ENCODE measurements around the gene C5AR2. TPM values are rescaled to one million over a fixed set of nuclear protein-coding genes. Genes with fewer than 3 reads are reported as not detected.
A peak's percentile ranks its signal among the peaks of the same experiment; 100 is the strongest.
"Not testable (repeated sequence)": the region's sequence is repeated elsewhere in the genome, so short reads cannot be mapped to it uniquely, and the experiment has no call there.

Gene C5AR2
- total RNA-seq (2014; rRNA removed; shearing (Covaris generic); ENCODE audit: low replicate concordance), result 1.1 TPM in 1 of 2 replicates, not detected in the other

DNA sequence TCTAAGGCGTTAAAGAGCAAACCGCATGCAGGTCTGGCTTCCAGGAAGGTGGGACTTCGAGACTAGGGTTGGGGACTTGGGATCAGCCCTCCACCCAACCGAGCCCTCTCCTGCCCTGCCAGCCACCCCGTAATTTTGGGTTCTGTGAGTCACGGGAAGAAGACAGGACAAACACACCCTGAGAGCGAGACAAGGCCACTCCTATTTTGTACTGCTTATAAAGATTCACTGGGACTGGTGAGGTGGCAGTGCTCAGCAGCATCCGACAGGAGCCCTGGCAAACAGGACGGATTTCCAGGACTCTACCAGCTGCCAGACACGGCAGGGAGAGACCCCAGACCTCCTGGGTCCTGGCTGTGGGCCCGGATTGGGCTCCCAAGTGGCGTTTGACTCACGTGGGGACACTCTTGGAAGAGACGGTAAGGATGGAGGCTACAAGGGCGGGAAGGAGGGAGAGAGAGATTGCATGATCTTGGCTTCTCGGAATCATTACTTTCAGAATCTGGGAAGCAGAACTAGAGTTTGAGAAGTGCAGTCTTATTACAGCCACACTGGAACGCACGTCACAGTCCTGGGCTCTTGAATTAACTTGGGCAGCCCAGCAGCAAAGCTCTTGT is at the start of gene C5AR2:
Gene C5AR2, plus strand, starts transcription at position 245 of the 617 bp plus-strand sequence. CDS start 8,625 bp downstream, outside the sequence.
- Histone ChIP-seq H3K79me2 (ENCODE audit: low read length) (no peaks in the 10 kb centered on the region), H3K9me2 (replicated peaks; ENCODE audit: insufficient read depth, low read length) (no peaks in the 10 kb centered on the region), H3K27me3 (ENCODE audit: low read length) (no peaks in the 10 kb centered on the region), H3K27ac (ENCODE audit: low read length) (no peak within 1 kb of the TSS), H3K36me3 (ENCODE audit: insufficient read depth, low read length) (no peaks in the 10 kb centered on the region), H3K4me2 (ENCODE audit: low read depth, low read length, poor library complexity, severe bottlenecking) (no peak within 1 kb of the TSS), H4K20me1 (ENCODE audit: insufficient read depth, low read depth, low read length) (no peaks in the 10 kb centered on the region), H3K9ac (ENCODE audit: low read length) (no peak within 1 kb of the TSS), H3K9me3 (ENCODE audit: low read length) (no peaks in the 10 kb centered on the region), H3K4me1 (ENCODE audit: low read length) (no peaks in the 10 kb centered on the region), H2AFZ (ENCODE audit: low read length) (no peak within 1 kb of the TSS), H3K4me3 (ENCODE audit: low read length) (no peak within 1 kb of the TSS)
- DNase-seq, result no peak

DNA sequence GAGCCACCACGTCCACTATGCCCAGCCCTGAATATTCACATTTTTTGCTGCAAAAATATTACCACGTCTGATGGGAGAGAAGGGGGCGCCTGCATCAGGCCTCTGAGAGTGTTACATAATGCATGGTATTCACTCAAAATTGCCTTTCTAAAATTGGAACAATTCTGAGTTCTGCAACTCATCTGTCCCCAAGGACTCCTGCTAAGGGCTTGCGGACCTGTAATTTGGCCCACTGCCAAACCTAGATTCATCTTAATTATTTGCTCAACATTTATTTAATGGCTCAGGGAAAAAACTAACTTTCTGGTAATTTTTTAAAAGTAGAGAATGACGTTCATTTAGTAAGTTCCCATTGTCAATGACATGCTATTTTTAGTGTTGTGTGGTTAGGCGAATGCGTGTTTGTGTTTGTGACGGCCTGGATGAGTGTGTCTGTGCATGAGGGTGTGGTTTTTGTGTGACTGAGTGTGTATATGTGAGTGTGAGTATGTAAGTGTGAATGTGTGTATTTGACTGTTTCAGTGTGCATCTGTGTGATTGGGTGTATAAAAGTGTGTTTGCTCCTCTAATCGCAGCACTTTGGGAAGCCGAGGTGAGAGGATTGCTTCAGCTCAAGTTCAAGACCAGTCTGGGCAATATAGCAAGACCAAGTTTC is 48.4 kb upstream of the C5AR2 start:
- Histone ChIP-seq H3K9me2 (replicated peaks; ENCODE audit: insufficient read depth, low read length) (no peaks in the 10 kb centered on the region), H3K4me1 (ENCODE audit: low read length) (peaks cover 25% of the 10 kb centered on the region), H3K36me3 (ENCODE audit: insufficient read depth, low read length) (no peaks in the 10 kb centered on the region), H3K9me3 (ENCODE audit: low read length) (no peaks in the 10 kb centered on the region), H3K4me3 (ENCODE audit: low read length) (no peak overlapping the region), H3K27ac (ENCODE audit: low read length) (peak overlapping the region; percentile 48), H3K4me2 (ENCODE audit: low read depth, low read length, poor library complexity, severe bottlenecking) (peak overlapping the region; percentile 36), H3K79me2 (ENCODE audit: low read length) (no peaks in the 10 kb centered on the region), H4K20me1 (ENCODE audit: insufficient read depth, low read depth, low read length) (no peaks in the 10 kb centered on the region), H2AFZ (ENCODE audit: low read length) (no peak overlapping the region), H3K9ac (ENCODE audit: low read length) (no peak overlapping the region), H3K27me3 (ENCODE audit: low read length) (no peaks in the 10 kb centered on the region)
- DNase-seq, result peak; percentile 89

DNA sequence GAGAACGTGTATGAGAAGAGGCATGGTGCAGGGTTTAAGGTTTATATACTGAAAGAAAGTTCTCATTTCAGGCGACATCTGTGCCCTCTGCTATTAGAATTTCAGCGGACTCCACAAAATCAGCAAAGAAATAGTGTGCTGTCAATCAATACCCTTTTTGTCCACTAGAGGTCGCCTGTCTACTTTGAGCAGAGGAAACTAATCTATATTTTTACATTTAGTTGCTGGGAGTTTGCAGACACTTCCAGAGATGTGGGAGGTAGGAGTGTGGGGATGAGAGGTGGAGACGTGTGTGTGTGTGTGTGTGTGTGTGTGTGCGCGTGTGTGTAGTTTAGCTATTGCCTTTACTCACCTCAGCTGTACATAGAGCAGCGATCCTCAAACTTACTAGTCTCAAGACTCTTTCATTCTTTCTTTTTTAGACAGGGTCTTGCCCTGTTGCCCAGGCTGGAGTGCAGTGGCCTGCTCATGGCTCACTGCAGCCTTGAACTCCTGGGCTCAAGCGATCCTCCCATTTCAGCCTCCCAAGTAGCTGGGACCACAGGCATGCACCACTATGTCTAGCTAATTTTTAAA is 47.6 kb upstream of the C5AR2 start:
- Histone ChIP-seq H3K4me1 (ENCODE audit: low read length) (peaks cover 34% of the 10 kb centered on the region), H3K27ac (ENCODE audit: low read length) (peak overlapping the region; percentile 48; the same call in 1 of the 2 replicates), H3K9me2 (replicated peaks; ENCODE audit: insufficient read depth, low read length) (no peaks in the 10 kb centered on the region), H3K27me3 (ENCODE audit: low read length) (no peaks in the 10 kb centered on the region), H4K20me1 (ENCODE audit: insufficient read depth, low read depth, low read length) (no peaks in the 10 kb centered on the region), H3K4me3 (ENCODE audit: low read length) (no peak overlapping the region), H3K9ac (ENCODE audit: low read length) (no peak overlapping the region), H2AFZ (ENCODE audit: low read length) (no peak overlapping the region), H3K36me3 (ENCODE audit: insufficient read depth, low read length) (no peaks in the 10 kb centered on the region), H3K4me2 (ENCODE audit: low read depth, low read length, poor library complexity, severe bottlenecking) (no peak overlapping the region), H3K79me2 (ENCODE audit: low read length) (no peaks in the 10 kb centered on the region), H3K9me3 (ENCODE audit: low read length) (no peaks in the 10 kb centered on the region)
- peak; percentile 89 for DNase-seq

DNA sequence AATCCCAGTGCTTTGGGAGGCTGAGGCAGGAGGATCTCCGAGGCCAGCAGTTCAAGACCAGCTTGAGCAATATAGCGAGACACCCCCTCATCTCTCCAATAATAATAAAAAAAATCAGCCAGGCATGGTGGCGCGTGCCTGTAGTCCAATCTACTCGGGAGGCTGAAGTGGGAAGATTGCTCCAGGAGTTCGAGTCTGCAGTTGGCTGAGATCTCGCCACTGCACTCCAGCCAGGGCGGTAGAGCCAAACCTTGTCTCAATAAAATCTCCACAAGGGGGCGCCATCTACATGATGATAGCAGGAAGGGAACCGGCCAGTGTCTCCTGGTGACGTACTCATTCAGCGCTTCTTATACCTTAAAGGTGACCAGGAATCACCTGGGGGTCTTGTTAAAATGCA is 35.9 kb upstream of the C5AR2 start:
- H3K79me2 ChIP-seq (ENCODE audit: low read length), result no peaks in the 10 kb centered on the region
- no peak overlapping the region for H3K4me2 ChIP-seq (ENCODE audit: low read depth, low read length, poor library complexity, severe bottlenecking)
- no peaks in the 10 kb centered on the region for H3K9me2 ChIP-seq (replicated peaks; ENCODE audit: insufficient read depth, low read length)
- no peaks in the 10 kb centered on the region for H4K20me1 ChIP-seq (ENCODE audit: insufficient read depth, low read depth, low read length)
- H3K9me3 ChIP-seq (ENCODE audit: low read length), result no peaks in the 10 kb centered on the region
- H2AFZ ChIP-seq (ENCODE audit: low read length), result no peak overlapping the region
- H3K36me3 ChIP-seq (ENCODE audit: insufficient read depth, low read length), result no peaks in the 10 kb centered on the region
- H3K9ac ChIP-seq (ENCODE audit: low read length), result no peak overlapping the region
- H3K27ac ChIP-seq (ENCODE audit: low read length), result no peak overlapping the region
- H3K4me1 ChIP-seq (ENCODE audit: low read length), result peaks cover 5% of the 10 kb centered on the region
- H3K27me3 ChIP-seq (ENCODE audit: low read length), result no peaks in the 10 kb centered on the region
- DNase-seq, result peak; percentile 96
- no peak overlapping the region for H3K4me3 ChIP-seq (ENCODE audit: low read length)

DNA sequence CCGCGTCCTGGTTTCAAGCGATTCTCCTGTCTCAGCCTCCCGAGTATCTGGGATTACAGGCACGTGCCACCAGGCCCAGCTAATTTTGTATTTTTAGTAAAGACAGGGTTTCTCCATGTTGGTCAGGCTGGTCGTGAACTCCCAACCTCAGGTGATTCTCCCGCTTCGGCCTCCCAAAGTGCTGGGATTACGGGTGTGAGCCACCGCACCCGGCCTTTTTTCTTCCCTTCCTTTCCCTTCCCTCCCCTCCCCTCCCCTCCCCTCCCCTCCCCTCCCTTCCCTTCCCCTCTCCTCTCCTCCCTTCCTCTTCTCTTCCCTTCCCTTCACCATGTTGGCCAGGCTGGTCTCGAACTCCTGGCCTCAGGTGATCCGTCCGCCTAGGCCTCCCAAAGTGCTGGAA is 31.1 kb upstream of the C5AR2 start:
- not testable (repeated sequence) for DNase-seq; H3K27ac ChIP-seq (ENCODE audit: low read length); H3K9ac ChIP-seq (ENCODE audit: low read length); H3K9me2 ChIP-seq (replicated peaks; ENCODE audit: insufficient read depth, low read length); H3K36me3 ChIP-seq (ENCODE audit: insufficient read depth, low read length); H3K9me3 ChIP-seq (ENCODE audit: low read length); H4K20me1 ChIP-seq (ENCODE audit: insufficient read depth, low read depth, low read length); H3K27me3 ChIP-seq (ENCODE audit: low read length); H3K4me3 ChIP-seq (ENCODE audit: low read length); H3K79me2 ChIP-seq (ENCODE audit: low read length); H2AFZ ChIP-seq (ENCODE audit: low read length); H3K4me2 ChIP-seq (ENCODE audit: low read depth, low read length, poor library complexity, severe bottlenecking); H3K4me1 ChIP-seq (ENCODE audit: low read length)

DNA sequence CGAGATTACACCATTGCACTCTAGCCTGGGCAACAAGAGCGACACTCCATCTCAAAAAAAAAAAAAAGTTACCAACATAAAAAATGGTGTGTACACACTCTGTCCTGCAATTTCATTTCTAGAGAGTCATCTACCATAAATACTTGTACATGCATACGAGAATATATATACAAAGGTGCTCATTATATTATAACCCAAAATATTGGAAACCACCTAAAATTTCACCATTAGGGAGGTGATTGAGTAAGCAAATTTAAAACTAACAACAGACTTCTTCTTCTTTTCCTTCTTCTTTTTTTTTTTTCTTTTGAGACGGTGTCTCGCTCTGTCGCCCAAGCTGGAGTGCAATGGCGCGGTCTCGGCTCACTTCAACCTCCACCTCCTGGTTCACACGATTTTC is 29.7 kb upstream of the C5AR2 start:
- no peak overlapping the region for H3K4me3 ChIP-seq (ENCODE audit: low read length)
- peaks cover 5% of the 10 kb centered on the region for H3K4me1 ChIP-seq (ENCODE audit: low read length)
- no peak for DNase-seq
- no peaks in the 10 kb centered on the region for H3K9me2 ChIP-seq (replicated peaks; ENCODE audit: insufficient read depth, low read length)
- no peaks in the 10 kb centered on the region for H3K27me3 ChIP-seq (ENCODE audit: low read length)
- no peaks in the 10 kb centered on the region for H3K9me3 ChIP-seq (ENCODE audit: low read length)
- H3K4me2 ChIP-seq (ENCODE audit: low read depth, low read length, poor library complexity, severe bottlenecking), result no peak overlapping the region
- no peak overlapping the region for H2AFZ ChIP-seq (ENCODE audit: low read length)
- no peaks in the 10 kb centered on the region for H4K20me1 ChIP-seq (ENCODE audit: insufficient read depth, low read depth, low read length)
- H3K27ac ChIP-seq (ENCODE audit: low read length), result no peak overlapping the region
- no peak overlapping the region for H3K9ac ChIP-seq (ENCODE audit: low read length)
- no peaks in the 10 kb centered on the region for H3K36me3 ChIP-seq (ENCODE audit: insufficient read depth, low read length)
- no peaks in the 10 kb centered on the region for H3K79me2 ChIP-seq (ENCODE audit: low read length)

DNA sequence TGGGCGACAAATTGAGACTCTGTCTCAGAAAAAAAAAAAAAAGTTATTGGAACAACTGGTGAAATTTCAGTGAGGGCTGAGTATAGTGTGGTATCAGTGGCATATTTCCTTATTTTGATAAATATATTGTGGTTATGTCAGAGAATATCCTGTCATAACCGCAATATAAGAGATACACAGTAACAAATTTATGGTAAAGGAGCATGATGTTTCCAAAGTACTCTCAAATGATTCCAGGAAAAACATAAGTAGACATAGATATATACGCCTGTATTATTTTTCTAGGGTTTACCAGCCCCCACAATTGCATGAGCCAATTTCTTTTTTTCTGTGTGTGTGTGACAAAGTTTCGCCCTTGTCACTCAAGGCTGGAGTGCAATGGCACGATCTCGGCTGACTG is 28.0 kb upstream of the C5AR2 start:
- no peaks in the 10 kb centered on the region for H3K36me3 ChIP-seq (ENCODE audit: insufficient read depth, low read length)
- H3K9me3 ChIP-seq (ENCODE audit: low read length), result no peaks in the 10 kb centered on the region
- no peak overlapping the region for H3K9ac ChIP-seq (ENCODE audit: low read length)
- no peaks in the 10 kb centered on the region for H4K20me1 ChIP-seq (ENCODE audit: insufficient read depth, low read depth, low read length)
- H2AFZ ChIP-seq (ENCODE audit: low read length), result no peak overlapping the region
- no peaks in the 10 kb centered on the region for H3K79me2 ChIP-seq (ENCODE audit: low read length)
- H3K4me2 ChIP-seq (ENCODE audit: low read depth, low read length, poor library complexity, severe bottlenecking), result no peak overlapping the region
- H3K4me3 ChIP-seq (ENCODE audit: low read length), result no peak overlapping the region
- H3K4me1 ChIP-seq (ENCODE audit: low read length), result peaks cover 7% of the 10 kb centered on the region
- no peaks in the 10 kb centered on the region for H3K9me2 ChIP-seq (replicated peaks; ENCODE audit: insufficient read depth, low read length)
- H3K27me3 ChIP-seq (ENCODE audit: low read length), result no peaks in the 10 kb centered on the region
- no peak for DNase-seq
- H3K27ac ChIP-seq (ENCODE audit: low read length), result no peak overlapping the region

DNA sequence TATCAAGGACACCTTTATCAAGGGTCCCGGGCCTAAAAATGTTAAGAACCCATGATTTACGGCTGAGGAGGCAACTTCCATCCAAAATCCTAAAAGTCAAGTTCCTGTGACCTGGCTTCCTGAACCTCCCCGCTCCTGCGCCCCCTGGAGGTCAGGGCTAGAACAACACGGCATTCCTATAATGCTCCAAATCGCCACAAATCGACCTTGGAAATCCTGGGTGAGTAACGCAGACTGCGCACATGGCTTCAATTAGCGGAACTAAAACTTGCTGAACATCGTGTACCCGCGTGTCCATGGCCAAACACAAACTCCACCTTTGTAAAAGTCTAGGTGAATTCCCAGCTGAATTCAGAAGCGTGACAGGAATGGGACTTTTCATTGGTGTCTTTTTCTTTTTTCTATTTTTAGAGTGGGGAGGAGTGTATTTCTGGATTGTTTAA is 26.6 kb upstream of the C5AR2 start:
- no peaks in the 10 kb centered on the region for H3K9me3 ChIP-seq (ENCODE audit: low read length)
- no peaks in the 10 kb centered on the region for H3K36me3 ChIP-seq (ENCODE audit: insufficient read depth, low read length)
- H3K27me3 ChIP-seq (ENCODE audit: low read length), result no peaks in the 10 kb centered on the region
- no peak overlapping the region for H3K4me3 ChIP-seq (ENCODE audit: low read length)
- H3K9me2 ChIP-seq (replicated peaks; ENCODE audit: insufficient read depth, low read length), result no peaks in the 10 kb centered on the region
- no peak overlapping the region for H3K27ac ChIP-seq (ENCODE audit: low read length)
- H3K79me2 ChIP-seq (ENCODE audit: low read length), result no peaks in the 10 kb centered on the region
- no peak overlapping the region for H2AFZ ChIP-seq (ENCODE audit: low read length)
- H4K20me1 ChIP-seq (ENCODE audit: insufficient read depth, low read depth, low read length), result no peaks in the 10 kb centered on the region
- no peak overlapping the region for H3K9ac ChIP-seq (ENCODE audit: low read length)
- no peak overlapping the region for H3K4me2 ChIP-seq (ENCODE audit: low read depth, low read length, poor library complexity, severe bottlenecking)
- H3K4me1 ChIP-seq (ENCODE audit: low read length), result peaks cover 13% of the 10 kb centered on the region
- peak; percentile 74 for DNase-seq
